TTC549 (cell line): Measurements from ENCODE around the gene VPS11.
"Not testable (repeated sequence)": the region's sequence is repeated elsewhere in the genome, so short reads cannot be mapped to it uniquely, and the experiment has no call there.

ENCODE experiments used
- FAIRE-seq: peaks from 2 replicates; lab custom pipeline; 2012; peaks lifted over from hg19 to GRCh38; lab: Jason Lieb, UNC

VPS11 gene

DNA sequence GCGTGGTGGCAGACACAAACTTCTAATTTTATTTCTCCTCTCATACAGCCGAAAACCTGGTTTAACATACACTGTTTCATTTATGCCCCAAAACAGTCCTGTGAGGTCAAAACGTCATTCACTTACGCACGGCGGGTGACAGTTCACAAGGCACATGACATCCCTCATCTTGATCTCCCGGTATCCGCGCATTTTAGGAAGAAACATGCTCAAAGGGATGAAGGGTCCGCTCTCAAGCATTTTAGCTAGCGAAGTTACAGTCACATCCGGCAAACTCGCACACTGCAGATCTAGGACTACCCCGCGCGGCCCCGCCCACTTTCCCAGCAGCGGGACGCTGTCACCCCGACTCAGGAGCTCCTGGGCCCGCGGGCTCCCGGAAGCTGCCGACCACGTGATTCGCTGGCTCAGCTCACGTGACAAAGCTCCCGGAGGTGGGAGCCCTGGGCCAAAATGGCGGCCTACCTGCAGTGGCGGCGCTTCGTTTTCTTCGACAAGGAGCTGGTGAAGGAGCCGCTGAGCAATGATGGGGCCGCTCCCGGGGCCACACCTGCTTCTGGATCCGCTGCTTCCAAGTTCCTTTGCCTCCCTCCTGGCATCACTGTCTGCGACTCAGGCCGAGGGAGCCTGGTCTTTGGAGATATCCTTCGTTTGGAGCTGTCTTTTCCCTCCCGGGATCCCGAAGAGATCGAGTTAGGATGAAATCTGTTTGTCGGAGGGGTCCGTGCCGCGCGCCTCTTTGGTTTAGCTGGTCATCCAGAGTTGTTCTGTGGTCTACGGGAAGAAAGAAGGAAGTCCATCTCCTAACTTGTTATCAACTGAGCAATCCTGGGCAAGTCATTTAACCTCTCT, at the start of gene VPS11:
Gene VPS11, plus strand, starts transcription at position 448 of the 852 bp plus-strand sequence. Its CDS starts 6 bp downstream, at position 454.
- peak; percentile 41 for FAIRE-seq

GRCh38 chr11:119018074-119018938, 49.3 kb upstream of the VPS11 start, which contains the start of the genes RPS25 and TRAPPC4:
Gene RPS25 (minus strand): TSS chr11:119018343. CDS start chr11:119018284, 59 bp downstream.
Gene TRAPPC4 (plus strand): TSS chr11:119018766. CDS start chr11:119018796, 30 bp downstream.
- FAIRE-seq: peak; percentile 52

GRCh38 chr11:119019996-119020395, 47.6 kb upstream of the VPS11 start:
- no peak for FAIRE-seq

DNA sequence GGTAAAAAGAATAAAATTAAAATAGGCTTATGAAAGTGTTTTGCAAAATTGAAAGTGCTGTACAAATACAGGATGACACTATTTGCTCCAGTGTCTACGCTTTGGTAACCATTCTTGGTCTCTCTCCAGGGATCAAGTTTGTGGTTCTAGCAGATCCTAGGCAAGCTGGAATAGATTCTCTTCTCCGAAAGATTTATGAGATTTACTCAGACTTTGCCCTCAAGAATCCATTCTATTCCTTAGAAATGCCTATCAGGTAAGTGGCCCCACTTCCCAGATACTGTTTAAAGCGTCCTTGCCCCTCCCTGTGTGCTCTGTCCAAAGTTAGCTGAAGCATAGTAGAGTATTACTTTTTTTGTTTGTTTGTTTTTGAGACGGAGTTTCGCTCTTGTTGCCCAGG, 46.0 kb upstream of the VPS11 start:
- FAIRE-seq: no peak

DNA sequence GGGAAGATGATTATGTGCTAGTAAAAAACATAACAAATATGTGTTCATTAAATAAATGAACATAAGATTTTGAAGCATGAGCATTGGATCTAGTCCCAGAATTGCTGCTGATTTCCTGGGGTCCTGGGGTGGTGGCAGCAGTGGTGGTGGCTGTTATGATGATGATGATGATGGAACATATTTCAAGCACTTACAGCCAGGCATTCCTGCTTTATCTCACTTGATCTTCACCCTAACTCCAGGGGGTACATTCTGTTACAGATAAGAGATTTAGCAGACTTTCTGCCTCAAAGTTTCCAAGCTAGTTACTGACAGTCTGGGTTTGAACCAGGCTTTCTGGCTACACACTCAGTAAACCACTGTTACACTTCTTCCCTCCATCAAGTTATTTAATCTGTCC, 43.9 kb upstream of the VPS11 start:
- no peak for FAIRE-seq

GRCh38 chr11:119024430-119025098, 43.1 kb upstream of the VPS11 start:
- no peak for FAIRE-seq

- FAIRE-seq: no peak
Observed at GRCh38 chr11:119025099-119025473, 42.5 kb upstream of the VPS11 start.

DNA sequence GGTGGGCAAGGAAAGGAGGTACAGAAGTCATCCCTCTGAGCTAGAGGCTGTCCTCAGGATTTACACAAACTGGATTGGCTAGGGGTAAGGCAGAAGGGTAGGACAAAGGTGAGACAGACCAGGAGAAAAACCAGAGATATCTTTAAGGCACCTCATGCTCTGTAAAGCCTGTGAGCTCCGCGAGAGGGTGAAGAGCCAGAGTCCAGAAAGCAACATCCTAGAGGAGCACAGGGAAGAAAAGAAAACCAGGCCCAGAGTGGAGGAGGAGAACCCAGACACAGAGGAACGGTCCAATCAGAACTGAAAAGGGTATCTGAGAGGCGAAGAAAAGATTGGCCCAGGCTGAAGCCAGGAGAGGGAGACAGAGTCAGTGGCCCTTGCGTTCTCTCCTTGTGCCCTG, 42.1 kb upstream of the VPS11 start:
- no peak for FAIRE-seq

- no peak for FAIRE-seq
Observed at GRCh38 chr11:119025978-119026766, 41.4 kb upstream of the VPS11 start.

- FAIRE-seq: no peak
Observed at GRCh38 chr11:119026970-119027369, 40.6 kb upstream of the VPS11 start.

DNA sequence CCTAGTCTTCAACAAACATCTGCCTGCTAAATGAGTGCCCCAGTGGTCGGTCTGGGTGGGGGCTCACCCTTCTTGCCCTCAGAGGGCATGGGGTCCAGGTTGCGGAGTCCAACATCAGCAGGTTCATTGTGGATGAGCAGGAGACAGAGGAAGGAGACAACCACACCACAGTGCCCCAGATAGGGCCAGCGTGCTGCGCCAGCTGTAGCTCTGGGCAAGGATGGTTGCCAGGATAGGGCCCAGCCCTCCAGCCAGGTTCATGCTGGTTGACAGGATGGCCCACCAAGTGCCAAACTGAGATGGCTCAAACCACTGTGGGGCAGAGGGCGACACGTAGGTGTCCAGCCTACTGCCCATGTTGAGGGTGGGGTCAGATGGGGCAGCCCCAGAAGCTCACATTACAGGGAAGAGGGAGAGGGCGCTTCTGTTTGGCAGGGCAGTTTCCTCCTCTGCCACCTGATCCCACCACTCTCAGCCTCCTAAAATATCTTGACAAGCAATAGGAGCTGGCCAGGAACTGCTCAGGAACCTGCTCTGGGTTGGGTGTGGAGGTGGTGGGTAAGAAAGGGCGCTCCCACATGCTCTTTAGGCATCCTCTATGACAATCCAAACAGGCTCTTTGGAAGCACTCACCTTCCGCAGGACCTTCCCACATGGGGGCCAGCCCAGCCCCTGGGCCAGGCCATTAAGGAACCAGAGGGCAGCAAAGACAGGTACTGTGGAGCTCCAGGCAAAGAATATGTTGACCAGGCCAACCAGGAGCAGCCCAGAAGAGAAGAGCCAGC, 39.9 kb upstream of the VPS11 start:
- FAIRE-seq: no peak

DNA sequence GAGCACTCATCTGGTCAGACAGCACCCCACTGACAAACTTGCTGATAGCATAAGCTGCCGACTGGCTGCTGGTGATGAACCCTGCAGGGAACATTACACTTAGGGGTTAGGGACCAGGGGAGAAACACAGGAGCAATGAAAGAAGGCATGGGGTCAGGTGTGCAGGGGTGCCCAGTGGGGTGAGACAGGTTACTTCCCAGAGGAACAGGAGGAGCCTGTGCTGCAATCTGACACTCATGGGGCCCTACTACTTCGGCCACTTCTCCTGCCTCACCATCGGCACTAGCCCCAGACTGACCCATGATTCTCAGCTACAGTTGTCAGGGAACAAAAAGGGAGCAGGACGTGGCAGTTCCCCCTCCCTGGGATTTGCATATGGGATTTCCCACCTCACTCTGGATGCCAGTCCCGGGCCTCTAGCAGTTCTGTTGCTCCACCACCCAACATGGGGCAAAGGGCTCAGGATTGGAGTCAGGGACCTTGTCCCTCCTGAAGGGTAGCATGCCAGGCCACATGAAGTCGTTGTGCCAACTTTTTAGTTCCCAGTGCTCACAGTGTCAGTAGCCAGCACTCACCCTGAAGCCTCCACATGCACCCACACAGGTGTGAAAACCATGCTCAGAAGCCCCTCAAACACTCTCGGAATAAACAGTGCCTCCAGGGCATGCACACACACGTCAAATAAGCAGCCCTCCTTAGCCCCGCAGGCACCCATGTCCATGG, 39.1 kb upstream of the VPS11 start:
- FAIRE-seq: no peak

DNA sequence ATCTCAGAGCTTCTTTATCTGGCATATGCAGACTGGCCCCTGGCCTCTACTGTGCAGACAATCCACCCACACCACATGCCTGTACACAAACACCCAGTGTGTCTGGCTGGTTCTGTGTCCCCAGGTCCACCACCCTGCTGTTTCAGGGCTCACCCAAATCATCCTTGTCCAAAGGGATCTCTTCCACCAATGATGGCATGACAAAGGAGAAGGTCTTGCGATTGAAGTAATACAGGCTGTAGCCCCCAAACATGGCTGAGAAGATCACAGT, 38.6 kb upstream of the VPS11 start:
- no peak for FAIRE-seq

- FAIRE-seq: no peak
Observed at GRCh38 chr11:119029340-119030028, 38.1 kb upstream of the VPS11 start.

DNA sequence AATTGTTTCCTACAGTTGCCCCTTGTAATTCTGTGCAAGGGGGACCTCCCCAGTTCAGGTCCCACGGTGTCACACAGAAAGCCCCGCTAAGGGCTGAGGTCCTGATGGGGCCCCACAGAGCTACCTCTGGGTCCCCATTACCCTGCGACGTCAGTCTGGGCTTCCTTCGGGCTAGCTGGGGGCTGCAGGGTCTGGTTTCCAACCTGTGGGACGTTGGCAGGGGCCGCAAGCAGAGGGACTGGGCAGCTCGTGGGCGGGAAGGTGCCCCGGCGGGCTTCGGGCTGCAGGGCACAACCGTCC, 37.6 kb upstream of the VPS11 start:
- no peak for FAIRE-seq

DNA sequence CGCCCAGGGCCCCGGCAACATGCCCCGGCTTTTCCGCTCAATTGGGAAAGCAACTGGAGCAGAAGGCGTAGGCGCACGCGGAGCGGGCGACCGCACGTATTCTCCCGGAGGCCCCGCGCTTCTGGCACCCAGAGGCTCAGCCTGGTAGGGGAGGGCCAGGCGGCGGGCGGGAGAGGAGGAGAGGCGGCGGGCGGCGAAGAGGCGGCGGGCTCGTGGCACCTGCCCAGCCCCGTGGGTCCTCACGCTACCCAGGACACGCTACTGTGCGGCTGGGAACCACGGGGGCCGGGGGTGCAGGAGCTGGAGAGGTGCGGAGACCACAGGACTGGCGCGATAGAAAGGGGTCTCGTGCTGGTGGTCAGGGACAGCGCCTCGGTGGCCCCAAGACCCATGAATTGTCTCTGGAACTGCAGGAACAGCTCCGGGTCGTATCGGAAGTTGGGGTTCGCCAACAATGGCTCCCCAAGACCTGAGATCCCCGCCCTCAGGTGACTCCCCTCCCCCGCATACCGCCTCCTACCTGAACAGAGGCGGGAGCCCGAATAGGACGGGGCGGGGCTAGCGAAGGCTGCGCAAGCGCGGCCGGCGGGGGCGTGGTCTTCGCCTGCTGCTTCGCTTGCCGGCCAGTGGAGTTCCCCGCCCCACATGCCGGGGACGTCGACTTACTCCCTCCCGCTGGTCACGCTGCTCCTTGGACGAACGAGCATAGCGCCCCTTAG, 37.1 kb upstream of the VPS11 start, which contains the start of gene SLC37A4:
Gene SLC37A4, minus strand, starts transcription at position 549 of the 719 bp plus-strand sequence.
- peak; percentile 82 for FAIRE-seq

DNA sequence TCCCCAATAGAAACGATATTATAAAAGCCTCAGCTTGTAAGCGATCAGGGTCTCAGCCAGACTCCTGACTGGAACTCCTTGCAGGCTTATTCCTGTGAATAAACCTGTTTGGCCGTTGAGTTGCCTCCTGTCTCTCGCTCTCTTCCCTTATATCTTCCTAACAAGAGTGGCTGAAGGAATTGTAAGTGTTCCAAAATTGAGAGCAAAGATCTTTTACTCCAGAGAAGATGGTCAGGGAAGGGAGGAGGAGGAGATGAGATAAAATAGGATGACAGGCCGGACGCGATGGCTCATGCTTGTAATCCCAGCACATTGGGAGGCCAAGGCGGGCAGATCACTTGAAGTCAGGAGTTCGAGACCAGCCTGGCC, 35.7 kb upstream of the VPS11 start:
- FAIRE-seq: no peak

DNA sequence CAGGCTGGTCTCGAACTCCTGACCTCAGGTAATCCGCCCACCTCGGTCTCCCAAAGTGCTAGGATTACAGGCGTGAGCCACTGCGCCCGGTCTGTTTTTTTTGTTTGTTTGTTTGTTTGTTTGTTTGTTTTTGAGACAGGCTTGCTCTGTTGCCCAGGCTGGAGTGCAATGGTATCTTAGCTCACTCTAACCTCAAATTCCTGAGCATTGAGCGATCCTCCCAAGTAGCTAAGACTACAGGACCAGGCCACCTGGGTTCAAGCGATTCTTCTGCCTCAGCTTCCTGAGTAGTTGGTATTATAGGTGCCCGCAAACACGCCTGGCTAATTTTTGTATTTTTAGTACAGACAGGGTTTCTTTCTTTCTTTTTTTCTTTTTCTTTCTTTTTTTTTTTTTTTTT, 34.2 kb upstream of the VPS11 start:
- not testable (repeated sequence) for FAIRE-seq

- FAIRE-seq: no peak
Observed at GRCh38 chr11:119034813-119035212, 32.8 kb upstream of the VPS11 start.
